ENCODE data around the gene CD33.
"Not testable (repeated sequence)": the region's sequence is repeated elsewhere in the genome, so short reads cannot be mapped to it uniquely, and the experiment has no call there.

Gene CD33

DNA sequence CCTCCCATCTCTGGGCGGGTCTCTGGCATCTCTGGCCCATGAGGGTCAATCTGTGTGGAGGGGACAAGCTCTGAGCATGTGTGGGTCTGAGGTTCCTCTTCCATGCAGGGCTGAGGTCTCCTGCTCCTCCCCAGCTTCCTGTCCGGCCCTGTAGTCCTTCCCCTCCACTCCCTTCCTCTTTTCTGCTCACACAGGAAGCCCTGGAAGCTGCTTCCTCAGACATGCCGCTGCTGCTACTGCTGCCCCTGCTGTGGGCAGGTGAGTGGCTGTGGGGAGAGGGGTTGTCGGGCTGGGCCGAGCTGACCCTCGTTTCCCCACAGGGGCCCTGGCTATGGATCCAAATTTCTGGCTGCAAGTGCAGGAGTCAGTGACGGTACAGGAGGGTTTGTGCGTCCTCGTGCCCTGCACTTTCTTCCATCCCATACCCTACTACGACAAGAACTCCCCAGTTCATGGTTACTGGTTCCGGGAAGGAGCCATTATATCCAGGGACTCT, at the start of gene CD33:
CD33 (plus strand) TSS at position 183 of the 496 bp plus-strand sequence; CDS start at position 222, 39 bp downstream.
- not testable (repeated sequence) for DNase-seq (ENCODE audit: low spot score)

DNA sequence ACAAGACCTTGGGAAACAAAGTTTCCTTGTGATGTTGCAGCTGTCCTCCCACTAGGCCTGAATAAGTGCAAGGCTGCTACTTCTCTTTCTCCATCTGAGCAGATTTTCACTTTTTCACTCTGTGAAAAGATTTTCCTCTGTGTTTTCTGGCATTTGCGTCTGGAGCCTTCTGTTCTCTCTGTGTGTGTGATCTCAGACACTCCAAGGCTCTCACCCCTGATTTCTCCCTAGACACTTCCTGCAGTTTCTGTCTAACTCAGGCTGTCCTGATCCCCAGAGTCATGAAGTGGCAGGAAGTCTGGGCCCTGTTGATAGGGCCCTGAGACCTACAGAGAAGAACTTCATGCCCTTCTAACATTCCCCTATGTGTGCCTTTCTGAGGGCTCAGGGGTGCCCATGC, 45.6 kb upstream of the CD33 start:
- DNase-seq (ENCODE audit: low spot score), result no peak

- DNase-seq (ENCODE audit: low spot score), result no peak
Measured at GRCh38 chr19:51181377-51181912, 43.4 kb upstream of the CD33 start.

- no peak for DNase-seq (ENCODE audit: low spot score)
Measured at GRCh38 chr19:51181913-51182419, 42.9 kb upstream of the CD33 start.

GRCh38 chr19:51183629-51184028, 41.3 kb upstream of the CD33 start:
- DNase-seq (ENCODE audit: low spot score), result no peak

DNA sequence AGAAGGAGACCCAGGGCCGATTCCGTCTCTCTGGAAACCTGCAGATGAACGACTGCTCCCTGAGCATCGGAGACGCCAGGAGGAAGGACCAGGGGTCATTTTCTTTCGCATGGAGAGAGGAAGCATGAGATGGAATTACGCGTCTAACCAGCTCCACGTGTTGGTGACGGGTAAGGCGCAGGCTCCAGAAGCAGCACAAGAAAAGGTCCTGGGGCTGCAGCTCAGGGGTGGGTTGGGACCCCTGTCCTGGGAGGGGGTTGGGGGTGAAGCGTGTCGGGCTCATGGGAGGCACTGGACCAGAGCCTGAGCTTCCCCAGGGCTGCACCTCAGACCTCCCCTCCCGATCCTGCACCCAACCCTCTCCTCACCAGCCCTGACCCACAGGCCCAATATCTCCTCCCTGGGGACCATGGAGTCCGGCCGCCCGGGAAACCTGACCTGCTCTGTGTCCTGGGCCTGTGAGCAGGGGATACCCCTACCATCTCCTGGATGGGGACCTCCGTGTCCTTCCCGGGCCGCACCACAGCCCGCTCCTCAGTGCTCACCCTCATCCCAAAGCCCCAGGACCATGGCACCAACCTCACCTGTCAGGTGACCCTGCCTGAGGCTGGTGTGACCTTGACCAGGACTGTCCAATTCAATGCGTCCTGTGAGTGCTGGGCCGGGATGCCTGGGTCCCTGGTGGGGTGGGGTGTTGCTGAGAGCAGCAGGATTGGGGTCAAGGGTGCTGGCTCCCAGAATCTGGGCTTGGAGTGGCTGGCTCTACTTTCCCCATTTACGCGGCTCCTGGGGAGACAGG, 39.6 kb upstream of the CD33 start:
- DNase-seq (ENCODE audit: low spot score), result no peak

GRCh38 chr19:51185868-51186215, 39.0 kb upstream of the CD33 start:
- no peak for DNase-seq (ENCODE audit: low spot score)

DNA sequence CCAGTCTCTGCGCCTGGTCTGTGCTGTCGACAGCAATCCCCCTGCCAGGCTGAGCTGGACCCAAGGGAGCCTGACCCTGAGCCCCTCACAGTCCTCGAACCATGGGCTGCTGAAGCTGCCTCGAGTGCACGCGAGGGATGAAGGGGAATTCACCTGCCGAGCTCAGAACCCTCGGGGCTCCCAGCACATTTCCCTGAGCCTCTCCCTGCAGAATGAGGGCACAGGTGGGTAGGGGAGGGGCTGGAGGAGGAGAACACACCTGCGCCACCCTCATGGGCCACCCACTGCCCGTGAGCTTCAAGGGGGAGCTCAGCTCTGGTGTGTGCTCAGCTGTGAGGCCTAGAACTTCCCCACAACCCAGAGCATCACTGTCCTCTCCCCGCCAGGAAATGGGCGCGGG, 38.6 kb upstream of the CD33 start:
- DNase-seq (ENCODE audit: low spot score), result no peak

- DNase-seq (ENCODE audit: low spot score), result no peak
Measured at GRCh38 chr19:51187395-51188226, 37.3 kb upstream of the CD33 start.

GRCh38 chr19:51188227-51188559, 36.7 kb upstream of the CD33 start:
- no peak for DNase-seq (ENCODE audit: low spot score)

DNA sequence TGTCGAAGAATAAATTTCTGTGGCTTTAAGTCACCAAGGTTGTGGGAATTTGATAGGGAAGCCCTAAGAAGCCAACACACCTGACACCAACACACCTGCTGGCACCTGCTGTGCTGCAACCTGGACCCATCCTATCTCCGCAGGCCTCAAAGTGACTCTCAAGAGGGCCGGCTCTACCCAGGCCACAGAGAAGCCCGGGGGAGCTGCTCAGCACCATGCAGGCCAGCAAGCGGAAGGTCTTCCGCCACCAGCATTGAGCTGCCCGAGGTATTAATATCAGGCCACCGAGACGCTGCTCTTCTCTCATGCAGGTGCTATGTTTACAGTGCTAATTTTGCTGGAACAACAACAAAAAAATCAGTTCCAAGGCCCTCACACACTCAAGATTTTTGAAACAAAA, 32.2 kb upstream of the CD33 start:
- no peak for DNase-seq (ENCODE audit: low spot score)

GRCh38 chr19:51194527-51195315, 30.2 kb upstream of the CD33 start:
- DNase-seq (ENCODE audit: low spot score), result no peak

DNA sequence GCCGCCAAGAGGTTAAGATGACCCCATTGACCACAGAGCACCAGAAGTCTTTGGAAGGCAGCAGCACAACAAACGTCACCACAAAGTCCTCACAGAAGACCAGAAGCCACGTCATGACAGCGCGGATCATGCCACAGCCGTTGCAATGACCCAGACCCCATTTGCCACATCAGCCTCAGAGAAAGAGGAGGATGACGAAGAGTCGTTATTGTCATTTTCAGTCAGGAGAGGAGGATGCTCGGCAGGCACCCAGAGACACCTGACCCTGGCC, 29.6 kb upstream of the CD33 start:
- no peak for DNase-seq (ENCODE audit: low spot score)

- DNase-seq (ENCODE audit: low spot score), result no peak
Measured at GRCh38 chr19:51195616-51196015, 29.3 kb upstream of the CD33 start.

DNA sequence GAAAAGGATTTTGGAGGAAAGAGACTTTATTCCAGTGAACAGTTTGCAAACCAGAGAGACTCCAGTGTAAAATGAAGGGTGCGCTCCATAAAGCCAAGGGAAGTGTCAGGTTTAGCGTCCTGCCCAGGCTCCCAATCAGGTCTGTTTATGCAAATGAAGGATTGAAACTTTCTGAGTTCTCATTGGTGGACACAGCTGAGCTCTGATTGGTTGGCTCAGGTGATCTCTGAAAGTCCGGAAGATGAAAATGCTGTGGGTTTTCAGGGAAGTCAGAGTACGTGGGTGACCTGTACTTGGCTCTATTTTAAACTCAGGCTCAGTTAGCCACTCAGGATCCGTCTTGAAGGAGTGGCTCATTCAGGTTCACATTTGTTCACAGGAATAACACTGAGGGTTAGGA, 28.7 kb upstream of the CD33 start:
- DNase-seq (ENCODE audit: low spot score), result no peak

- no peak for DNase-seq (ENCODE audit: low spot score)
Measured at GRCh38 chr19:51198641-51199040, 26.2 kb upstream of the CD33 start.

DNA sequence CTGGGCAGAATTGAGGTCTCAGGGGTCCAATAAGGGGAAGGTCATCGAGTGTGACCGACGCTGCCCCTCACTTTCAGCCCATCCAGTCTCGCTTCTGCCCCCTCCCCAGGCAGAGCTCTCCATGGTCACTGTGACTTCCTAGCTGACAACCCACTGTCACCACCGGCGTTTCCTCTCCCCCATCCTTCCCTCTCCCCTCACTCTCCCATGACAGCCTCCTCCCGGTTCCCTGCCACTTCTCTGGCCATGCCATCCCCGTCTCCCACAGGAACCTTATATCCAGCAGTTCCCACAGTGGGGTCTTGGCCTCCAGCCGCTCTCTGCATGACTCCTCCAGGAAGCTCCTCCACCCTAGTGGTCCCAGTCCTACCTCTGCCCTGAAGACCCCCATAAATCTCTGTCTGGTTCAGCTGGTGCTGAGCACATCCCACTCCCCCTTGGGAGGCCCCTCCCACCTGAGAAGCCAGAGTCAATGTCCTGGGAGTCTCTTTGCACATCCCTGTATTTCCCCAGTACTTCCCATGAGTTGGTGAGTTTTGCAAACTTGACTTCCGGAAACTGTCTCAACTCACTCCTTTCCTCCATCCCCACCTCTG, 24.7 kb upstream of the CD33 start:
- no peak for DNase-seq (ENCODE audit: low spot score)

DNA sequence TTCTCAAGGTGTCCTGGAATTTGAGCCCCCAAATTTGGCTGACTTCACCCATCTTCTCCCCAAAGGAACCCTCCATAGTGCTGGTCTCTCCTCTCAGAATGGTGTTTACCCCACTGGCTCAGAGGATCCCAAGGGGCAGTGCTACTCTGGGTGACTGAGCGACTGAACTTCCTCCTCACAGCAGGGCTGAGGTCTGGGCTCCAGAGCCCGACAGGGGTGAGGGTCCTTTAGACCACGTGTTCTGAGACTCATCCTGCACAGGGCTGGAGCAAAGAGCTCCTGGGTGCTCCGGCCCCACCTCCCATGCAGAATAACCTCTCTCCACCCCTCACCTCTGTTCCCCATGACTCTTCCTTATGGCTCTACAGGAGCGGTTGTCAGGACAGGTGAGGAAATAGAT, 23.2 kb upstream of the CD33 start:
- no peak for DNase-seq (ENCODE audit: low spot score)

GRCh38 chr19:51203916-51204315, 21.0 kb upstream of the CD33 start:
- no peak for DNase-seq (ENCODE audit: low spot score)

DNA sequence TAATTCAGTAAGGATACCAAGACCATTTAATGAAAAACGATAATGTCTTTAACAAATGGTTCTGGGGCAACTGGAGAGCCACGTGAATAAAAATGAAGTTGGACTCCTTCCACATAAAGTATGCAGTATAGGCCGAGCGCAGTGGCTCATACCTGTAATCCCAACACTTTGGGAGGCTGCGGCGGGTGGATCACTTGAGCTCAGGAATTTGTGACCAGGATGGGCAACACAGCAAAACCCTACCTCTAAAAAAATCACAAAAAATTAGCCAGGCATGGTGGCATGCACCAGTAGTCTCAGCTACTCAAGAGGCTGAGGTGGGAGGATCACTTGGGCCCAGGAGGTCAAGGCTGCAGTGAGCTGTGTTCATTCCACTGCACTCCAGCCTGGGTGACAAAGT, 20.6 kb upstream of the CD33 start:
- no peak for DNase-seq (ENCODE audit: low spot score)

GRCh38 chr19:51207747-51208146, 17.1 kb upstream of the CD33 start:
- DNase-seq (ENCODE audit: low spot score), result no peak

DNA sequence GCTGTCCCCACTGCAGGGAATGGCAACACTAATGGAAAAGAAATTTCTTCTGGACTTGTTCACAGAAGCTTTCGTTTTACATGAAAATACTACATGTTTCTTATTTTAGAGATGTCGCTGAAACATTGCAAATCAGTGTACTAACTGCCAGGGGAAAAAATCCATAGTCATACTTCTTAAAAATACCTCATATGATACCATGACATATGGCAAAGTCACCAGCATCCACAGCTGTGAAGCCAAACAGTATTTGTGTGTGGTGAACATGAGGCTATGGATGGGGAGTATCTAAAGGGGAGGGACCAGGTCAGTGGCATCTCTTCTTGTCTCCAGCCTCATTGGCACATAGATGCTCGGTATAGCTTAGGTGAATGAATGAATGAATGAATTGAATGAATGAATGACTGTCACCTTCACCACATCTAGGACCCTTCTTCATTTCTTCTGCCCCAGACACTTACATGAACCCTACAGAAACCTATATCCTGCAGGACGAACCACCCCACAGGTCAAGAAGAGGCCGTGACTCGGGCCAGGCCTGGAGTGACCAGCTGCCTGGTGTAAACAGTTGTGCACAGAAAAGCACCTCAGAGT, 14.6 kb upstream of the CD33 start:
- DNase-seq (ENCODE audit: low spot score), result no peak
